HG03135 (cell line): ENCODE results near the gene COLGALT1.
"Not testable (repeated sequence)": the region's sequence is repeated elsewhere in the genome, so short reads cannot be mapped to it uniquely, and the experiment has no call there.

ENCODE experiments used
- ATAC-seq: cut with Tn5 transposase; IDR thresholded peaks from one replicate; pipeline ENCODE4 v1.9.1; 2021; ENCODE audit warnings: mild to moderate bottlenecking, moderate library complexity; ENCODE audit not compliant: unreplicated experiment

The COLGALT1 gene

GRCh38 chr19:17590866-17591265 lies 35.4 kb downstream of the COLGALT1 start:
- ATAC-seq = no peak

- ATAC-seq = not testable (repeated sequence)
Observed at GRCh38 chr19:17594296-17594695, 38.8 kb downstream of the COLGALT1 start.

- ATAC-seq = not testable (repeated sequence)
Observed at GRCh38 chr19:17598063-17598462, 42.6 kb downstream of the COLGALT1 start.

- no peak for ATAC-seq
Observed at GRCh38 chr19:17598953-17599352, 43.5 kb downstream of the COLGALT1 start.

GRCh38 chr19:17599780-17600179 lies 44.3 kb downstream of the COLGALT1 start:
- ATAC-seq = no peak

DNA sequence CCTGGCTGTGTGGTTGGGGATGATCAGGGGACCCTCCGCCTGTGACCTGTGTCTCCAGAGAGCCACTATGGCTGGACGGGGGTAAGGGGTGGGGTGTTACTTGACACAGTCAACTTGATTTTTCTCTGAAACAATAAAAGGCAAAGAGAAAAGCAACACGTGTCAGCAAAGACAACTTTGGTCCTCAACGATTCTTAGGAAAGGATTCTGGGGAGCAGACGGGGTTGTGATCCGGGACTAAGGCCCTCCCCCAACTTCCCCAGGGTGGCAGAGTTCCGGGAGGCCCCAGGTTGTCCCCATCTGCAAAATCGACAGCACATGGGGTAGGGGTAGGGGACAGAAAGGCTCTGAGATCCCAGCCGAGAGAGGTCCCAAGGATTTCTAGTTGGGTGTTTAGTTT lies 46.2 kb downstream of the COLGALT1 start:
- ATAC-seq = no peak

DNA sequence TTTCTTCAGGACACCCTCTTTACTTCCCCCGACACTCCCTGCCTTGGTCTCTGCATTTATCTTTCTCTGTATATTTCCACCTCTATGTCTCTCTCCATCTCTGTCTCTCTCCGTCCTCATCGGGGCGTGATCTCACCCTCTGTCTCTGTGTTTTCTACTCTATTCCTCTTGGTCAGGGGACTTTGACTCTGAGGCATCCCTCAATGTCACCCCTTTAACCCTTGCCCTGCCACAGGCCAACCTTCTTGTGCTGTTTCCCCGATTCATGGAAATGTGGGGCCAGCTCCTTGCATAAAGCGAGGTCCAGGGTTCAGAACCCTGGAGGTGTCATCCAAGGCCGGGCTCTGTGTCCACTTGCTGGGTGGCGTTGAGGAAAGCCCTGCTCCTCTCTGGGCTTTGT lies 46.8 kb downstream of the COLGALT1 start:
- ATAC-seq = no peak

- no peak for ATAC-seq
Observed at GRCh38 chr19:17602872-17603510, 47.5 kb downstream of the COLGALT1 start.

DNA sequence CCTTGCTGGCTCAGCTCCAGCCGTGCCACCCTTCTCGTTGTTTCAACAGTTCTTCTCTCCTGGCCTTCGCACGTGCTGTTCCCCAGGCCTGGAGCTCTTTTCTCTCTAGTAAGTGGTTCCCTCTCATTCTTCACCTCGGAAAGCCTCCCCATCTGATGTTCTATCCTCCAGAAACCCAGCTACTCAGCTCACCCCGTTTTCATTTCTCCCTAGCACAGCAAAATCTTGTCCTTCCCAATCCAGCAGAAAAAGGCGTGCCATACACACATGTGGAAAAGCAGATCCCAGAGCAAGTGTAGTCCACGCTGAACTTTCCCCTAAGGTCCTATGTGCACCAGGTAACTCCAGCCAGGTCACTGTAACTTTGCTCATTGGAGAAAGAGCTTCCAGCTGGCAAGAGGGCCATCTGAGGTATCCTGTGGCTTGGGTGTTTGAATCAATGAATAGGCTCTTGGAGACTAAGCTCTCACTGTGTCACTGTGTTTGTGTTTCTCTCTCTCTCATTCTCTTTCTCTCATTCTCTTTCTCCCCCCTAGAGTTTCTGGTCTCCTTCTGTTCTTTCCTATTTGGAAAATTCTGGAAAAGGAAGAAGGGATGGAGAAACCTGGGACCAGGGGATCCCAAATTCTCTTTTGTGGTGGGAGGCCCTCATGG lies 49.0 kb downstream of the COLGALT1 start:
- no peak for ATAC-seq

DNA sequence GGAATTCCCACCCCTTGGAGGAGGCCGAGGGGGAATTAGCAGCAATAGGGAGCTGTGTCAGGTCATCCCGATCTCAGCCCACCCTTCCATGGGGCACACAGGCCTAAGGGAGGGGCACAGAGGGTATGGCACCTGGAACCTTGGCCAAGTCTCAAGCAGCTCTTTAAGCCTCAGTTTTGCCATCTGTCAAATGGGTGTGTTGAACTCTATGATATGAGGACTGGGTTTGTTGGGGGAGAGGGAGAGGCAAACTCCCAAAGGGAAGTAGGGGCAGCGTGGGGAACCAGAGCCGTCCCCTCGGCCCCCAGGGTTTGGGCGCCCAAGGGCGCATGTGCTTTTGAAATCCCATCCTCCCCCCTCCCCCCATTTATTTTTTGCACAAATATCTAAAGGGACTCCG lies 49.7 kb downstream of the COLGALT1 start:
- no peak for ATAC-seq

GRCh38 chr19:17605761-17606589 lies 50.5 kb downstream of the COLGALT1 start:
- ATAC-seq = peak; percentile 65

DNA sequence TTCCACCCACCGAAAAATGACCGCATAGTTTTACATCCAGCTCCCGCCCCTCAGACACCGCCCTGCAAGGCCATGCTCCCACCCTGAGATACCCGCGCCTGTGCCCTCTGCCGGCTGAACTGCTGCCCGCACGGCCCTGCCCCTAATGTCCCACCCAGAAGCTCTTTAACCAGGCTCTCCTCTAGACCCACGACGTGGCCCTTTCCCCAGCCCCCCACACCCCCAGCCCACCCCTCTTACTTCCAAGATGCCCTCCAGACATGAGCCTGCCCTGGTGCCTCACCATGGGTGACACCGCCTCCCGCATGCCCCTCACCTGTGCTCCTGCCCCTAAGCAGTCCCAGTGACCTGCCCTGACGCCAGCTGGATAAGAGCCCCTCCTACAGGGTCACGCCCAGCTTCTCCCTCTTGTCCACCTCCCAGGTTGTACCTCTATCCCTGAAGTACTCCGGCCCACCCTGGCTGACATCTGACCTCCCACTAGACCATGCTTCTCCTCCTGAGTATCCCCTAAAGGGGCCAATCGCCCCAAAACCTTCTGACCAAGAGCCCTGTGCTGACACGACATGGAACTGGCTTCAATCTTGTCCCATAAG lies 51.2 kb downstream of the COLGALT1 start:
- ATAC-seq = no peak

DNA sequence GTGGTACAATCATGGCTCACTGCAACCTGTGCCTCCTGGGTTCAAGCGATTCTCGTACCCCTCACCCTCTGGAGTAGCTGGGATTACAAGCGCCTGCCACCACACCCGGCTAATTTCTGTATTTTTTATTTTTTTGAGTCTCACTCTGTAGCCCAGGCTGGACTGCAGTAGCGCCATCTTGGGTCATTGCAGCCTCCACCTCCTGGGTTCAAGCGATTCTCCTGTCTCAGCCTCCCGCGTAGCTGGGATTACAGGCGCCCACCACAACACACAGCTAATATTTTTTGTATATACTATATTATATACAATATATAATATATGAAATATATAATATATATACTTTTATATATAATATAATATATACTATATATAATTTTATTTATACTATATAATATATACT lies 52.5 kb downstream of the COLGALT1 start:
- ATAC-seq = no peak

GRCh38 chr19:17610384-17610783 lies 54.9 kb downstream of the COLGALT1 start:
- ATAC-seq = no peak

GRCh38 chr19:17611462-17612244 lies 56.2 kb downstream of the COLGALT1 start:
- no peak for ATAC-seq

GRCh38 chr19:17614476-17614875 lies 59.0 kb downstream of the COLGALT1 start:
- ATAC-seq = no peak

DNA sequence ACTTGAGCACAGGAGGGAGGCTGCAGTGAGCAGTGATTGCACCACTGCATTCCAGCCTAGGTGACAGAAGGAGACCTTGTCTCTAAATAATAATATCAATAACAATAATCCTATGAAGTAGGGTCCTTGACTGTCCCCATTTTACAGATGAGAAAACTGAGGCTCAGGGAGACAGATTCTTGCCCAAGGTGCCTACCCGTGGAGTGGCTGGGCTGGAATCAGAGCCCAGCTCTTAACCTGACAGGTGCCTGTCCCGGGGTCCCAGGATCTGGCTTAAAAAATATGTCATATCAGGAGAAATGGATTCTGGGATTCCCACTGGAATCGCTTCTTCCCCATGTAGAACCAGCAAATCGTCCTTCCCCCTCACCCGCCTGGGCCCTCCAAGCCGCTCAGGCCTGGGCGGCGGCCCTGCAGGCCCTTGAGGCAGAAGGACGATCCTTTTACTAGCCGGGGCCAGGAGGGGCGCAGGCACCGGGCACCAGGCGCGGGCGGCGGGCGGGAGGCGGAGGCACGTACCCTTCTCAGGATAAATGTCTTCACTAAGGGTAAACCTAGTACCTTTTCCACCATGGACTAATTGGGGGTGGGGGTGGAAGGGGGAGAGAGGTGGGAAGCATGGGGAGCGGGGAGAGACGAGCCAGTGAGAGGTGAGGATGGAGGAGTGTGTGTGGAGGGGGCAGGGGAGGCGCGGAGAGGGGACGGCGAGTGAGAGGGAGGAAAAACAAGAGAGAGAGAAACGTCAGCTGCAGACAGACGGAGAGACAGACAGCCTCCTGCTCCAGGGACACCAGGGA lies 60.6 kb downstream of the COLGALT1 start:
- no peak for ATAC-seq

DNA sequence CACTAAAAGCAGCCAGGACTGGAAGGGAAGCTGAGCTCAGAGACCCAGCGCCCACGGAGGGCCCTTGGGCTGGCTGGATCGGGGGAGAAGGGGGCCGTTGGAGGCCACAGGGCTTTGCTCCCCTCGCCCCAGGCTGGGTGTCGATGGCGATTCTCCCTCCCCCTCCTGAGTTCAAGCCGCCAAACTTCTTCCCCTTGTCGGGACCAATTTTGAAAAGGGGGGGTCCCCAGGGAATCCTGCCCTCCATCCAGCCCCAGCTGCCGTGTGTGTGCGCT lies 61.2 kb downstream of the COLGALT1 start:
- no peak for ATAC-seq

DNA sequence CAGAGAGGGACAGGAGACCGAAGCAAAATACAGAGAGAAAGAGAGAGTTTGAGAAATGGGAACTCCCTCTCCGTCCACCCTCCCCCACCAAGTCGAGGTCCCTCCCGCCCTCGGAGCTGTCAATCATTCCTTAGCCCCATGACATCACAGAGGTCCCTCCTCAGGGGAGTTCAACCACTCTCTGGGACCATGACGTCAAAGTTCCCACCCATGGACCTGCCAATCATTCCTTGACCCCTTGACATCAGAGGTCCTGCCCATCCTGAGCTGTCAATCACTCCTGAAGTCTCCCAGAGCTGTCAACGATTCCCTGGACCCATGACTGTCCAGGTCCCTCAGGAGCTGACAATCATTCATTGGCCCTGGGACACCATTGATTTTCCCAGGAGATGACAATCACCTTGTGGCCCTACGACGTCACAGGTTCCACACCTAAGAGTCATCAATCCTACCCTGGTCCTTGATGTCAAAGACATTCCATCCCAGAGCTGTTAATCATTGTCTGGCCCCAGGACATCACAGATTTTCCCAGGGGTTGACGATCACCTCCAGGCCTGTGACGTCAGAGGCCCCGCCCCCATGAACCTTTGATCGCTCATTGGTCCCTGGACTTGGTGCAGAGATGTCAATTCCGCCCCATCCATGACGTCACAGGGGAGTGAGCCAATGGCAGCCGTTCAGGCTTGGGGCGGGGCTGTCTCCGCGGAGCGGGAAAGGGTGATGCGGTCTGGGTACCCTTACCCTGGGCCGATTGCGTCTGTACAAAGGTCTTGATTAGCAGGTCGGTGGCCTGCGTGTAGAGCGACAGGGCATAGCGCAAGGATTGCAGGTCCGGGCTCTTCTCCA lies 61.7 kb downstream of the COLGALT1 start:
- no peak for ATAC-seq
